HG03135 (cell line): ENCODE measurements around the gene ILDR1.
A peak's percentile ranks its signal among the peaks of the same experiment; 100 is the strongest.
"Not testable (repeated sequence)": the region's sequence is repeated elsewhere in the genome, so short reads cannot be mapped to it uniquely, and the experiment has no call there.

Experiments
- ATAC-seq: cut with Tn5 transposase; IDR thresholded peaks from one replicate; pipeline ENCODE4 v1.9.1; 2021; ENCODE audit warnings: mild to moderate bottlenecking, moderate library complexity; ENCODE audit not compliant: unreplicated experiment

The ILDR1 gene

GRCh38 chr3:122021811-122022401 lies at the start of gene ILDR1:
ILDR1 (minus strand) TSS chr3:122022247; CDS start chr3:122022077, 170 bp downstream.
- no peak for ATAC-seq

- ATAC-seq: no peak
Observed at GRCh38 chr3:122067588-122068240, 45.7 kb upstream of the ILDR1 start.

DNA sequence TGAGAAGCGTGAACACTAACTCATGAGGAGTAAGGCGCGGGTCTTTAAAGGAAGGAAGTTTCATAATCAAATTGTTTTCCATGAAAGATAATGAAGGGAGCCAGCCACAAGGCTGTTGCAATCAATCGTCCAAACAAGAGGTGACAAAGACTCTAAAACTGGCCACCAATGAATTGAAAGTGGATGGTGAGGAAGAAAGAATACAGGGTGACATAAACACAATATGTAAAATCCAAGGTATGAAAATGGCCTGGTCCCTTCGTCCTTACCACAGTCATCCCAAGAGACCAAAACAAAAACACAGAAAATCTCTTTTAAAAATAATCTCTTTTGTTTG lies 45.1 kb upstream of the ILDR1 start:
- no peak for ATAC-seq

- ATAC-seq: no peak
Observed at GRCh38 chr3:122066331-122067213, 44.5 kb upstream of the ILDR1 start.

GRCh38 chr3:122064326-122064725 lies 42.3 kb upstream of the ILDR1 start:
- ATAC-seq: no peak

GRCh38 chr3:122063908-122064307 lies 41.9 kb upstream of the ILDR1 start:
- ATAC-seq: no peak

DNA sequence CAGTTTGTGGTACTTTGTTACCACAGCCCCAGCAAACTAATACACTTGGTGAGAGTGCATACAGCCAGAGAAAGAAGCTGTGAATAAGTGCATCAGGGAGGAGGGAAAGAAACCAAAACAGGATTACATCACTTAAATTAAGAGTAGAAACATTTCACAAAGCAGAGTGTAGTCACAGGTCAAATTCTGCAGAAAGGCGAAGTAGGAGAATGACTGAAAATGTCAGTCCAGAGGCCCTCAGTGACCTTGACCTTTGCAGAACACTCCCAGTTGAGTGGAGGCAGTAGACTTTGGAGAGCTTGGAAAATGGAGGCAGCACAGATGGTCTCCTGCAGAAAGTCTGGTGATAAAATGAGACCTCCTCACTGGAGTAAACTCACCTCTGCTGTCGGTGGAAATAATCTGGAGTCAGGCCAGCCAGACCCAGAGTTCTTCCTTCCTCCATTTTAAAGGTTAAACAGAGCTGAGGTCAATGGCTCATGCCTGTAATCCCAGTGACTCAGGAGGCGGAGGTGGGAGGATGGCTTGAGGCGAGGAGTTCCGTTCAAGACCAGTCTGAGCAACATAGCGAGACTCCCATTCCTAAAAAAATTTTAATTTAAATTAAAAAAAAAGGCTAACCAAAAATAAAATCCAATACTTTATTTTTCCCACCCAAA lies 38.1 kb upstream of the ILDR1 start:
- no peak for ATAC-seq

GRCh38 chr3:122058294-122058693 lies 36.2 kb upstream of the ILDR1 start:
- ATAC-seq: no peak

- no peak for ATAC-seq
Observed at GRCh38 chr3:122057671-122058070, 35.6 kb upstream of the ILDR1 start.

DNA sequence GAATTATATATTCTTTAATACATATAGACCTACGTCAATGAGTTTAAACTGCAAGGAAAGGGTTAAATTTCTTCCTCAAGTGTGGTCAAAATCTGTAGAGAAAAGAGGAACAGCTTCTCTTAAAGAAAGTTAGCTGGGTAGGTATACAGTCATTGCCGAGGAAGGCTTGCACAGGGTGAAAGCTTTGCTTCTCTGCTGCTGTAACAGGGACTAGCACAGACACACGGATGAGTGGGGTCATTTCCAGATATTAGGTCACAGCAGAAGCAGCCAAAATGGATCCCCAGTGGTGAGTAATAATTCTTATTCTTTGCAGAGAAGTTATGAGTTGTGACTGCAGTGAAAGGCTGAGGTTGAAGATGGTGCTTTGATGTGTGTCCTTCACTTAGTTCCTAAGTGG lies 33.2 kb upstream of the ILDR1 start, which contains the start of gene CD86:
CD86 (plus strand) TSS at position 148 of the 400 bp plus-strand sequence; CDS start at position 276, 128 bp downstream.
- peak; percentile 89 for ATAC-seq

DNA sequence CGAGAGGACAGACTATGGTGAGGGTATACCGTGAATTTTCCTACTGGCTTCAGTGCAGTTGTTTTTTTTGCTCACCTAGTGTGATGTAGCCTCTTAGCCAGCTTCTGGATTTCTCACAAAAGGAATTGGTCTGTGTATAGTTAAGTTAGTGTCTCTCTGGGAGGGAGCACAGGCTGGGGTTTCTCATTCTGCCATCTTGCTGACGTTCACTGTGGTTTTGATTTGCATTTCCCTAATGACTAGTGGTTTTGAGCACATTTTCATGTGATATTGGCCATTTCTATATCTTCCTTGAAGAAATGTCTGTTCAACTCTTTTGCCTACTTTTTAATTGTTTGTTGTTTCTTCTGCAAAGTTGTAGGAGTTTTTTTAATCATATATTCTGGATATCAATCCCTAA lies 30.9 kb upstream of the ILDR1 start:
- peak; percentile 49 for ATAC-seq

- ATAC-seq: not testable (repeated sequence)
Observed at GRCh38 chr3:122047773-122048172, 25.7 kb upstream of the ILDR1 start.

- not testable (repeated sequence) for ATAC-seq
Observed at GRCh38 chr3:122047296-122047695, 25.2 kb upstream of the ILDR1 start.

DNA sequence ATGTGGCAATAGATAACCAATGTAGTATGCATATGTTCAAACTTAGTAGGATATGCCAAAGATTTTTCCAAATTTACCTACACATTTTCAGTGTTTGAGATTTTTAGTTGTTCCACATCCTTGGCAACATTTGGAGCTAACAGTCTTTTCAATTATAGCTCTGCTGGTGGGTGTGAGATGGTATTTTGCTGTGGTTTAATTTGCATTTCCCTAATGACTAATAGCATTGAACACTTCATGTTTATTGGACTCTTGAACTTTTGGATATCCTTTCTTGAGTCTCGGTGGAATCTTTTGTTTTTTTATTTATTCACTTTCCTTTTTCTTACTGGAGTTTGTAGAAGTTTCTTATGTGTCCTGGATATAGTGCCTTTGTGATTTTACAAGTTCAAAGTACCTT lies 11.0 kb upstream of the ILDR1 start:
- no peak for ATAC-seq

DNA sequence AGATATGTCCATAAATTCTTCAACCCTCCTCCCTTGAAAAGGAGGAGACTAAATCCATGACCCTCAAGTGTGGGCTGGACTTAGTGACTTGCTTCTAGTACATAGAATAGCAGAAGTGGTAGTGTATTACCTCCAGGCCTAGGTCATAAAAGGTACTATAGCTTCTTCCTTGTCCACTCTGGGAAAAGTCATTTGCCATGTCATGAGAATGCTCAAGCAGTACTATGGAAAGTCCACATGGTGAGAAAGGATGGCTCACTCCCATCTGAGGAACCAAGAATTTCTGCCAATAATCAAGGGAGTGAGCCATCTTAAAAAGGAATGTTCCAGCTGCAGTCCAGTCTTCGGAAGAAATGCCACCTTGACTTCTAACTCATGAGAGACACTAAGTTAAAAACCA lies 10.5 kb upstream of the ILDR1 start:
- no peak for ATAC-seq

DNA sequence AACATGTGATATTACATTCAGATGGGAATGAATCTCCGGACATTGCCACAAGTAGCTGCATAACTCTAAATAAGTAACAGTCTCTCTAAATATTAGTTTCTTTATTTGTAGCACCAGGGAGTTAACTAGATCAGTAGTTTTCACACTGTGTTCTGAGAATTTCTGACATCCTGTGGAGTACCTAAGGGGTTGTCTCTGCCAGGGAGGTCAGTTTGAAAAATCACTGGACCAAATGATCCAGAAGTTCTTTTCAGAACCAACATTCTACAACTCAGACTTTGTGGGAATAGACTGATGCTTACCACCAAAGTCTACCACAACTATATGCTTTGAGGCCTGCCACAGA lies 9.0 kb upstream of the ILDR1 start:
- peak; percentile 30 for ATAC-seq

DNA sequence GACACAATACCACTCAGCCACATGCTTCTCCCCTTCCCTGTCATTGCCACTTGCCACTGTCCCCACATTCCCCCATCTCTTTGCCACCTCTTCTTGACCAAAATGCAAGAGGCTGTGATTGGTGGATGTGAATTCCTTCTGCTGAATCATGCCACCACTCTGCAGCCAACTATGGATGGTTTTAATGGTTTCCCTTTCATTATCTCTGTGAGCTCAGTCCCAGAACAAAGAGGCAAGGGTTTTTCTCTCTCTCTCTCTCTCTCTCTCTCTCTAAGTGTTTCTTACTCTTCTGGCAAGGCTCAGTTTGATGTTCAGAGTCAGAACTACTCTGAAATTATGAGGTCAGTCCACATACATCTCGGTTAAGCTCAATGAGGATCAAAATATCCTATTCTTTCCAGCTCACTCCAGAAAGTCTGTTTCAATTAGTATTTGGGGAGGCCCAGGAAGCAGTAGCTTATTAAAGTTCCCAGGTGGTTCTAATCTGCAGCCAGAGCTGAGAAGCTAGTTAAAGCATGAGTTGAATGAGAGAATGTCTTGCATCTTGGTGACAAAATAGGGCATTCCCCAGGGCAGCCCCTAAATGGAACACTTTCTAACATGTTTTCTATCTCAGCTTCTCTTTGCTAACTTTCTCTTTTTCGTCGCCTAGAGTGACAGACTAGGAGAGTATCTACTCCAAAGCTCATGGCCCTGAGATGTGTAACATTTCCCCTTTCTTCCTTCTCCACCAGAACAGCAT lies 8.5 kb upstream of the ILDR1 start:
- ATAC-seq: peak; percentile 65

DNA sequence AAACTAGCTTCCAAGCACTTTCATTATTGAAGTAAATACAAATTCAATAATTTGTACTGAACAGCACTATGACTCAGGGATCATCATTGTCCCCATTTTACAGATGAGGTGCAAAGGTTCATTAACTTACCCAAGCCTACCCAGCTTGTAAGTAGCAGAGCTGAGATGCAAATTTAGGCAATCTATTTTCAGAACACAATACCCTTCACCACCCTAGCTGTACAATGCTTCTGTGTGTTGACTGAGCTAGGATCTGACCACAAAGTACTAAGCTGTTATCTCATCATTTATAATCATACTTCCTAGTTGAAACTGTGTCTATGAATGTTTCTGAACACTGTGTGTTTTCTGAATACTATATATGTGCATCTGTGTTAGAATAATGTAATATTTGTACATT lies 3.2 kb upstream of the ILDR1 start:
- peak; percentile 66 for ATAC-seq

DNA sequence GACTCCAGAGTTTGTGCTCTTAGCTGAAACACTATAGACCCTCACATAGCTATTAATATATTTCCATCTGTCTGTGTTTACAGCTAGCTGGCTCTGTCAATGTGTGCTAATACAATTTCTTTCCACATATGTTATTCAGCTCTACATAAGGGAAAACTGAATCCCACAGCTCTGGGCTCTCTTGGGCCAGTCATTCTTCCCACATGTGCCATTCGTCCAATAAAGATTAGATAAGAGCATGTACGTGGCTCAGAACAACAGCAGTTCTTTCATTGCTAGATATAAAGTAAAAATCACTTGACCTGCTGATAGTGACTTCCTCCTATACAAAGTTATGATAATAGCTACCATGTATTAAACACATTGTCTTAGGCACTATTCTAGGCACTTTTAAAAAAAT lies 2.8 kb upstream of the ILDR1 start:
- ATAC-seq: no peak

DNA sequence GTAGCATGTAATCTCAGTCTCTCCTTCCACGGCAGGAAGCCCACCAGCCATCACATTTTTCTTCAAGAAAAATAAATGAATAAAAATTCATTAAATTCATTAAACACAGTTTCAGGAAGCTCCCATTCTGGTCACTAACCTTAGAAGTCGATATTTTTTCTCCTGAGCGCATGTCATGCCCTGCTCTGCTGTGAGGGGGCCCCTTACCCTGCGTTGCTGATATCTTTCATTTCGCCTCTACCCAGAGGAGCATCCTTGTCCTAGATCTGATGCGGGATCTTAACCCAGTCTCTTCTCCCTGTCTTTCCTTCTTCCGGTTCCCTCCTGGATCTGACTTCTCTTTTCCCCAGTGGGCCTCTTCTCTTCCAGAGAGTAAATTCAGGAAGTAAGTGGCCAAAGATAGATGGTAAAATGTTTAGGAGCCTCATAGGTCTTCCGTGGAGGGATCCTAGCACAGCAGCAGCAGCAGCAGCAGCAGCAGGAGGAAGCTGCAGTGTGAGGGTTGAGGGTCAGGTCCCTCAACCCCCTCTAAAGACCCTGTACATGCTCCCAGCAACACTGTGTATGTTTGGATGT lies 1.4 kb upstream of the ILDR1 start:
- ATAC-seq: no peak
